GM12864 (cell line): ENCODE data around the gene DAPK1.

ENCODE experiments used
- DNase-seq: peaks from one replicate; pipeline ENCODE4 v3.0.0-alpha.2; 2011; ENCODE audit warnings: low read depth
- H3K4me3 ChIP-seq: 2 replicates; pipeline ENCODE4 v1.5.1; 2011; ENCODE audit warnings: mild to moderate bottlenecking, low read depth, low read length, control low read depth
- CTCF ChIP-seq: IDR thresholded peaks from 2 replicates; pipeline ENCODE4 v1.5.1; 2011; ENCODE audit warnings: low read depth, mild to moderate bottlenecking, moderate library complexity, low read length, control low read depth, inconsistent platforms; ENCODE audit errors: missing control alignments

The DAPK1 gene

DNA sequence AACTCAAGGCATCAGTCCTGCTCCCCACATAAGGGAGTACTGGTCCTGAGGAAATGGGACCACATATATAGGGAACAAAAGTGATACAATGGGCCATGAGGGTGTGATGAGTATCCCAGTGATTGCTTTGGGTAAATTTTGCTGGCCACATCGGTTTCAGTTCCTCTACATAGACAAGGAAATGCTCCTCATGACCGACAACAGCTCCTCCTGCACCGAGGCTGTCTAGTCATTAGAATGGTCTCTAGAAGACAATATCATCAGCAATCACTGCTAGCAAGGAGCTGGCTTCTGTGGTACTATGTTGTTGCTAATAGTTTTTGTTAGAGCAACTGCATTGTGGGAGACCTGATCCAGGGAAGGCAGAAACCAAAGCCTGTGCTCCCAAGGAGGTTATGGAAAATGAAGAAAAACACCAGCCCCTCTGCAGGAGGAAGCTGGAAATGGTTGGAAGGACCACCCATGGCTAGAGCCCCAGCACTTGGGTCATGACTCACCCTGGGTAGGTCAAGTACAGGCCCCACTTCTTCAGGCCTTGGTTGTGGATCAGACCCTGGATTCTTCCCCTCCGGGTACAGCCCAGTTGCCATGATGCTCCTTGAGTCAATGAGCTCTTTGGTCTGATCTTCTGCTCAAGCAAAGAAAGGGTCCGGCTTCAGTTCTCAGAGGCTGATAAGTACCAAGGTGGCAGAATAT, 224.9 kb downstream of the DAPK1 start:
- no peak for DNase-seq
- TF ChIP-seq CTCF = no peak
- no peak overlapping the region for H3K4me3 ChIP-seq

GRCh38 chr9:87725356-87725899, 227.8 kb downstream of the DAPK1 start:
- no peak for DNase-seq
- H3K4me3 ChIP-seq = no peak overlapping the region

GRCh38 chr9:87725900-87726709, 228.4 kb downstream of the DAPK1 start, which contains the start of gene CTSL:
TSS of gene CTSL (plus strand) at chr9:87726119. CDS start at chr9:87727604, 1,485 bp downstream.
- no peak for TF ChIP-seq CTCF
- no peak for DNase-seq
- no peak within 1 kb of the TSS; the same call in 1 of the 2 replicates for H3K4me3 ChIP-seq

More at GRCh38 chr9:87725356-87725899, 227.8 kb downstream of the DAPK1 start:
- no peak for TF ChIP-seq CTCF

- no peak for DNase-seq
- TF ChIP-seq CTCF = no peak
- no peak overlapping the region for H3K4me3 ChIP-seq
Measured at GRCh38 chr9:87729246-87729645, 231.6 kb downstream of the DAPK1 start.

DNA sequence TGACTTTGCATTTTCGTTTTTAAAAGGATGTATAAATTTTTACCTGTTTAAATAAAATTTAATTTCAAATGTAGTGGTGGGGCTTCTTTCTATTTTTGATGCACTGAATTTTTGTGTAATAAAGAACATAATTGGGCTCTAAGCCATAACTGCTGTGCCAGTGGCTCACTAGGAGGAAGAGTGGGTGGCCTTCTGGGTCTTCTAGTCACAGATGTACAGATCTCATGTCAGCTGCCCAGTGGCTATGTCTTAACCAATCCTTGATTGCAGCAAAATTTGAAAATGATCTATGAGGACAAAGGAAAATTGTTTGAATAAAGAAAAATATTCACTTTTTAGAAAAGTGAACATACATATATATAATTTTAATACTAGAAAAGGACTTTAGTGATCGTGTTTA, 233.7 kb downstream of the DAPK1 start:
- DNase-seq = no peak
- TF ChIP-seq CTCF = no peak
- no peak overlapping the region for H3K4me3 ChIP-seq

DNA sequence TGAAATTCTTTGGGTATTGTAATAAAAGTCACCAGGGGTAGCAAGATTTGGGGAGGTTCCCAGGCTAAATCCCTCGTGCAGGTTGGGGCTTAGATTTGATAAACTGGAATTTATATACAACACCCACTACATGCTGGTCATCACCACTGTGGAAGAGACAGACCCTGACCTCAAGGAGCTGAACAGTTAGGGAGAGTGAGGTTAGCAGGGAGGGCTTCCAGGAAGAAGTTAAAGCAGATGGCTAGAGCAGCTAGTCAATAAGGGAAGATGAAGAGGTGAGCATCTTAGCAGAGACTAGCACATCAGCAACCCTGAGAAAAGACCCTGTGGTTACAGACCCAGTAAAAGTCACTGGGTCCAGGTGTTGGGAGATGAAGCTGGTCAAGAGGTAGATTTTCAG, 234.7 kb downstream of the DAPK1 start:
- no peak overlapping the region for H3K4me3 ChIP-seq
- DNase-seq = no peak
- TF ChIP-seq CTCF = no peak
